Naive thymus-derived CD4-positive, alpha-beta T cell (primary cell): ENCODE results near the gene MKS1. TPM values are rescaled to one million over a fixed set of nuclear protein-coding genes. Genes with fewer than 3 reads are reported as not detected.

Experiments used
- ATAC-seq: fragments of 150-1000 bp; cut with Tn5 transposase; 2 replicates; pipeline ENCODE4 v1.10.0; 2021; ENCODE audit warnings: mild to moderate bottlenecking, moderate library complexity
- CTCF ChIA-PET: fragments of 350-600 bp; sonication (Branson Sonifier 250); formaldehyde crosslinking; loops from one replicate; lab custom pipeline; 2021; ENCODE audit warnings: antibody characterized with exemption; lab: Charles Lee
- POLR2A ChIA-PET: fragments of 350-600 bp; sonication (Branson Sonifier 250); formaldehyde crosslinking; loops from one replicate; lab custom pipeline; 2021; ENCODE audit warnings: antibody characterized with exemption, inconsistent platforms; lab: Charles Lee
- DNase-seq, 9 donors: peaks; one replicate each; pipeline versions ENCODE4 v3.0.0 to v3.0.0-alpha.2; 2020 to 2022; ENCODE audit warnings: mixed read lengths in 1 of 9
- H3K27ac ChIP-seq: one replicate; pipeline ENCODE4 v1.7.0; 2013; ENCODE audit warnings: mild to moderate bottlenecking, low read depth, low read length, moderate library complexity
- H3K27me3 ChIP-seq, 2 donors: one replicate each; pipeline ENCODE4 v1.7.0; 2013; ENCODE audit warnings: low read length in 2 of 2, mild to moderate bottlenecking in 2 of 2, moderate library complexity in 2 of 2; ENCODE audit not compliant: control insufficient read depth in 2 of 2, insufficient read depth in 2 of 2
- H3K36me3 ChIP-seq, 3 experiments: 1 replicate in 2 of 3; 2 replicates in 1 of 3; pipeline ENCODE4 v1.7.0; 2013; ENCODE audit warnings: low read length in 3 of 3, mild to moderate bottlenecking in 3 of 3, moderate library complexity in 1 of 3; ENCODE audit not compliant: insufficient read depth in 3 of 3, control insufficient read depth in 2 of 3
- H3K4me1 ChIP-seq, 2 donors: one replicate each; pipeline ENCODE4 v1.7.0; 2013; ENCODE audit warnings: low read length in 2 of 2, mild to moderate bottlenecking in 2 of 2, moderate library complexity in 1 of 2; ENCODE audit not compliant: control insufficient read depth in 2 of 2, insufficient read depth in 2 of 2
- H3K4me3 ChIP-seq: 2 replicates; pipeline ENCODE4 v1.7.0; 2013; ENCODE audit warnings: mild to moderate bottlenecking, low read length
- H3K9me3 ChIP-seq, 3 experiments: 1 replicate in 2 of 3; 2 replicates in 1 of 3; pipeline ENCODE4 v1.7.0; 2013; ENCODE audit warnings: low read length in 3 of 3; ENCODE audit not compliant: control insufficient read depth in 2 of 3
- H3K27ac Mint-ChIP-seq, 9 donors: one replicate each; pipeline ENCODE4 v1.8.0; 2020 to 2022; ENCODE audit warnings: mixed read lengths in 9 of 9, mild to moderate bottlenecking in 8 of 9, moderate library complexity in 5 of 9, inconsistent platforms in 2 of 9
- H3K27me3 Mint-ChIP-seq, 5 donors: one replicate each; pipeline ENCODE4 v1.8.0; 2021 to 2022; ENCODE audit warnings: mixed read lengths in 5 of 5, mild to moderate bottlenecking in 1 of 5
- H3K36me3 Mint-ChIP-seq, 5 donors: one replicate each; pipeline ENCODE4 v1.8.0; 2020 to 2022; ENCODE audit warnings: mixed read lengths in 5 of 5, mild to moderate bottlenecking in 3 of 5, inconsistent platforms in 1 of 5
- H3K4me1 Mint-ChIP-seq, 7 donors: one replicate each; pipeline ENCODE4 v1.8.0; 2020 to 2022; ENCODE audit warnings: mixed read lengths in 7 of 7, mild to moderate bottlenecking in 3 of 7, inconsistent platforms in 1 of 7
- H3K4me3 Mint-ChIP-seq, 10 donors: one replicate each; pipeline ENCODE4 v1.8.0; 2020 to 2022; ENCODE audit warnings: mild to moderate bottlenecking in 10 of 10, mixed read lengths in 10 of 10, moderate library complexity in 6 of 10, inconsistent platforms in 2 of 10
- H3K9me3 Mint-ChIP-seq, 11 donors: one replicate each; pipeline ENCODE4 v1.8.0; 2020 to 2022; ENCODE audit warnings: mixed read lengths in 11 of 11, mild to moderate bottlenecking in 4 of 11, inconsistent platforms in 1 of 11, moderate library complexity in 1 of 11
- intact Hi-C, 2 donors: fragments of 100-400 bp; cut with micrococcal nuclease; formaldehyde crosslinking; loops; one replicate each; pipeline ENCODE4 v1.15.1; 2023
- polyA plus RNA-seq, 2 donors: library from polyadenylated mRNA; unstranded; fragments of 300-500 nt; fragmentation: Illumina TruSeq; gene quantifications; one replicate each; pipeline ENCODE4 v1.2.3, GENCODE V29; 2021
- total RNA-seq, 6 experiments: library from RNA in 5 of 6; stranded (reverse) in 5 of 6; gene quantifications; 1 replicate in 5 of 6; 2 replicates in 1 of 6; pipeline ENCODE4 v1.2.3 and lab custom pipeline; 2021 to 2026

The MKS1 gene
- total and polyA plus RNA-seq, 7 experiments from 2014 or later: 10.0 to 29.1 (median 14.5) TPM

DNA sequence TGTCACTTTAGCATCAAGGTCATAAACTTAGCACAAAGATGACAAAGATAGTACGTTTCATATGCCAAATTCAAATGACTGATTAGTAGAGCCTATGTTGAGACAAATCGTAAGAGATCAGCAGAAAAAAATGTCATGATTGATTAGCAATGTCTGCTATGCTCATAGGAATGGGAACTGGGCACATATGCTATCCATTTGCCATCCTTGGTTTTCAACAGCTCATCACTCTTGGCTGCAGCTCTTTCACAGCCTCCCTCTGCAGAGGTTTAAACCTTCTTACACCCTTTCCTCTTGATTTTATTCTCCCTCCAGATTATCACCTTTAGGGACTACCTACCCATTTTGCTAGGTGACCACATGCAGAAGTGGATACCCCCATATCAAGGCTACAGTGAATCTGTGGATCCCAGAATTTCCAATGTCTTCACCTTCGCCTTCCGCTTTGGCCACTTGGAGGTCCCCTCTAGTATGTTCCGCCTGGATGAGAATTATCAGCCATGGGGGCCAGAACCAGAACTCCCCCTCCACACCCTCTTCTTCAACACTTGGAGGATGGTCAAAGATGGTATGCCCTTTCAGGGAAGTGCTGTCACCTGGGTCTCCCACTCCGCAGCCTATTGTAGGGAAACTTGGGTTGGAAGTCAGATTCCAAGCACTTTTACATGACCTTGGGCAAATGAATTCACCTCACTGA lies 45.5 kb upstream of the MKS1 start:
- Histone ChIP-seq H3K27ac (no peak overlapping the region), H3K9me3 (no peaks in the 10 kb centered on the region), H3K4me1 (no peaks in the 10 kb centered on the region), H3K27me3 (peaks cover 0 to 9% of the 10 kb centered on the region in 2 donors), H3K36me3 (no peaks in the 10 kb centered on the region), H3K4me3 (no peak overlapping the region)
- H3K4me3 Mint-ChIP-seq: no peak overlapping the region
- H3K27ac Mint-ChIP-seq: no peak overlapping the region
- peaks cover 55 to 71% (median 55%) of the 10 kb centered on the region in 5 donors for H3K27me3 Mint-ChIP-seq
- POLR2A ChIA-PET: no interaction called here
- H3K36me3 Mint-ChIP-seq: no peaks in the 10 kb centered on the region
- ATAC-seq (no peak), DNase-seq (no peak)
- peaks cover 0 to 2% (median 0%) of the 10 kb centered on the region in 7 donors for H3K4me1 Mint-ChIP-seq
- intact Hi-C loops: no loop called here
- H3K9me3 Mint-ChIP-seq: peaks cover 0 to 2% (median 0%) of the 10 kb centered on the region in 11 donors
- CTCF ChIA-PET: no interaction called here

- no peak for ATAC-seq
- Histone ChIP-seq H3K9me3 (no peaks in the 10 kb centered on the region), H3K36me3 (no peaks in the 10 kb centered on the region), H3K4me3 (no peak overlapping the region), H3K27ac (no peak overlapping the region), H3K27me3 (peaks cover 0 to 9% of the 10 kb centered on the region in 2 donors), H3K4me1 (no peaks in the 10 kb centered on the region)
- H3K9me3 Mint-ChIP-seq: peaks cover 0 to 2% (median 0%) of the 10 kb centered on the region in 11 donors
- peaks cover 0 to 2% (median 0%) of the 10 kb centered on the region in 7 donors for H3K4me1 Mint-ChIP-seq
- peaks cover 58 to 71% (median 62%) of the 10 kb centered on the region in 5 donors for H3K27me3 Mint-ChIP-seq
- no peaks in the 10 kb centered on the region for H3K36me3 Mint-ChIP-seq
- H3K4me3 Mint-ChIP-seq: no peak overlapping the region
- ChIA-PET POLR2A (no interaction called here), CTCF (no interaction called here)
- DNase-seq: peak in 1 of 9 donors; percentile 1
- intact Hi-C loops: no loop called here
- H3K27ac Mint-ChIP-seq: no peak overlapping the region
These were observed 44.7 kb upstream of the MKS1 start for GRCh38 chr17:58263773-58264172.

DNA sequence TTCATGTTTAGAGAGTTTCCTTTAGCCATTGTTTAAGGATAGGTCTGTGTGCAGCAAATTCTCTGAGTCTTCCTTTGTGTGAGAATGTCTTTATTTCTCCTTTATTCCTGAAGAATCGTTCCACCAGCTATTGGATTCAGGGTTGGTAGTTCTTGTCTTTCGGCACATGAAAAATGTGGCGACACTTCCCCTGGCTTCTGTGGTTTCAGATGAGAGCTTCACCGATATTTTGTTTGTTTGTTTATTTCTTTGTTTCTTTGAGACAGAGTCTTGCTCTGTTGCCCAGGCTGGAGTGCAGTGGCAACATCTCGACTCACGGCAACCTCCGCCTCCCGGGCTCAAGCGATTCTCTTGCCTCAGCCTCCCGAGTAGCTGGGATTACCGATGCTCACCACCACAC lies 43.1 kb upstream of the MKS1 start:
- POLR2A ChIA-PET: no interaction called here
- Mint-ChIP-seq H3K4me3 (no peak overlapping the region), H3K27ac (no peak overlapping the region), H3K36me3 (no peaks in the 10 kb centered on the region), H3K27me3 (peaks cover 61 to 77% (median 67%) of the 10 kb centered on the region in 5 donors), H3K9me3 (no peaks in the 10 kb centered on the region), H3K4me1 (peaks cover 0 to 2% (median 0%) of the 10 kb centered on the region in 7 donors)
- H3K4me3 ChIP-seq: no peak overlapping the region
- H3K27ac ChIP-seq: no peak overlapping the region
- no peak for ATAC-seq
- H3K9me3 ChIP-seq: no peaks in the 10 kb centered on the region
- CTCF ChIA-PET: no interaction called here
- H3K27me3 ChIP-seq: peaks cover 0 to 9% of the 10 kb centered on the region in 2 donors
- intact Hi-C loops: no loop called here
- H3K36me3 ChIP-seq: no peaks in the 10 kb centered on the region
- DNase-seq: no peak
- H3K4me1 ChIP-seq: no peaks in the 10 kb centered on the region

- Histone ChIP-seq H3K9me3 (no peaks in the 10 kb centered on the region), H3K36me3 (no peaks in the 10 kb centered on the region), H3K27me3 (no peaks in the 10 kb centered on the region), H3K27ac (no peak overlapping the region), H3K4me3 (no peak overlapping the region), H3K4me1 (no peaks in the 10 kb centered on the region)
- Mint-ChIP-seq H3K9me3 (no peaks in the 10 kb centered on the region), H3K27me3 (peaks cover 11 to 68% (median 16%) of the 10 kb centered on the region in 5 donors), H3K36me3 (no peaks in the 10 kb centered on the region), H3K27ac (no peak overlapping the region), H3K4me3 (no peak overlapping the region), H3K4me1 (peaks cover 0 to 10% (median 5%) of the 10 kb centered on the region in 7 donors)
- CTCF ChIA-PET: no interaction called here
- ATAC-seq (no peak), DNase-seq (peak in 1 of 9 donors; percentile 3)
- intact Hi-C loops: no loop called here
- POLR2A ChIA-PET: no interaction called here
These were observed 35.7 kb upstream of the MKS1 start for GRCh38 chr17:58254803-58255202.

GRCh38 chr17:58253082-58253481 lies 34.0 kb upstream of the MKS1 start:
- Mint-ChIP-seq H3K4me3 (no peak overlapping the region), H3K27ac (no peak overlapping the region), H3K9me3 (no peaks in the 10 kb centered on the region), H3K36me3 (no peaks in the 10 kb centered on the region), H3K27me3 (peaks cover 4 to 63% (median 15%) of the 10 kb centered on the region in 5 donors), H3K4me1 (peaks cover 0 to 18% (median 5%) of the 10 kb centered on the region in 7 donors)
- H3K27ac ChIP-seq: no peak overlapping the region
- intact Hi-C loops: no loop called here
- no peaks in the 10 kb centered on the region for H3K36me3 ChIP-seq
- ChIA-PET POLR2A (no interaction called here), CTCF (interaction anchor here (1.4 kb wide), 1 partner anchor 14 kb away, joined by 3 read pairs; the partner anchor contains the start of gene LPO)
- DNase-seq (no peak), ATAC-seq (no peak)
- H3K9me3 ChIP-seq: no peaks in the 10 kb centered on the region
- H3K4me3 ChIP-seq: no peak overlapping the region
- no peaks in the 10 kb centered on the region for H3K4me1 ChIP-seq
- H3K27me3 ChIP-seq: no peaks in the 10 kb centered on the region

- ChIA-PET POLR2A (no interaction called here), CTCF (interaction anchor here (0.9 kb wide), 1 partner anchor 52 kb away, joined by 4 read pairs; no protein-coding TSS in a partner anchor)
- Mint-ChIP-seq H3K4me1 (peaks cover 0 to 25% (median 10%) of the 10 kb centered on the region in 7 donors), H3K4me3 (no peak overlapping the region), H3K36me3 (no peaks in the 10 kb centered on the region), H3K27ac (no peak overlapping the region), H3K9me3 (no peaks in the 10 kb centered on the region), H3K27me3 (peaks cover 0 to 56% (median 15%) of the 10 kb centered on the region in 5 donors)
- Histone ChIP-seq H3K36me3 (no peaks in the 10 kb centered on the region), H3K27me3 (no peaks in the 10 kb centered on the region), H3K9me3 (no peaks in the 10 kb centered on the region), H3K27ac (no peak overlapping the region), H3K4me1 (no peaks in the 10 kb centered on the region), H3K4me3 (no peak overlapping the region)
- ATAC-seq (no peak), DNase-seq (no peak)
- intact Hi-C loops: no loop called here
These were observed 33.1 kb upstream of the MKS1 start for GRCh38 chr17:58252141-58252540.
